Smooth muscle cell (in vitro differentiated cells): ENCODE results near the gene SLC13A3. TPM values are rescaled to one million over a fixed set of nuclear protein-coding genes. Genes with fewer than 3 reads are reported as not detected.

ENCODE experiments used
- DNase-seq: peaks from one replicate; lab custom pipeline; 2025; ENCODE audit not compliant: unreplicated experiment; lab: John Stamatoyannopoulos, UW
- H2AFZ ChIP-seq: fragments of 200-600 bp; sonication (generic); 2 replicates; pipeline ENCODE4 v1.6.0; 2016; ENCODE audit warnings: antibody characterized with exemption, low read depth, mild to moderate bottlenecking
- H3F3A ChIP-seq: fragments of 200-600 bp; sonication (generic); 2 replicates; pipeline ENCODE4 v1.6.0; 2017; ENCODE audit warnings: antibody characterized with exemption, low read depth
- H3K27ac ChIP-seq: fragments of 200-600 bp; sonication (generic); 2 replicates; pipeline ENCODE4 v1.5.1; 2016; ENCODE audit warnings: low read depth, mild to moderate bottlenecking
- H3K27me3 ChIP-seq: fragments of 200-600 bp; sonication (generic); 2 replicates; pipeline ENCODE4 v1.6.1; 2016; ENCODE audit warnings: low read depth, mild to moderate bottlenecking
- H3K36me3 ChIP-seq: fragments of 200-600 bp; sonication (generic); 2 replicates; pipeline ENCODE4 v1.5.1; 2016; ENCODE audit warnings: low read depth
- H3K4me1 ChIP-seq: fragments of 200-600 bp; sonication (generic); 2 replicates; pipeline ENCODE4 v1.5.1; 2016; ENCODE audit warnings: low read depth
- H3K4me2 ChIP-seq: fragments of 200-600 bp; sonication (generic); 2 replicates; pipeline ENCODE4 v1.6.0; 2016; ENCODE audit warnings: mild to moderate bottlenecking
- H3K4me3 ChIP-seq: fragments of 200-600 bp; sonication (generic); 2 replicates; pipeline ENCODE4 v1.5.1; 2016; ENCODE audit warnings: mild to moderate bottlenecking
- H3K79me2 ChIP-seq: fragments of 200-600 bp; sonication (generic); 2 replicates; pipeline ENCODE4 v1.6.0; 2016; ENCODE audit warnings: low read depth, mild to moderate bottlenecking
- H3K9ac ChIP-seq: fragments of 200-600 bp; sonication (generic); 2 replicates; pipeline ENCODE4 v1.6.0; 2016; ENCODE audit warnings: low read depth
- H3K9me3 ChIP-seq: fragments of 200-600 bp; sonication (generic); replicated peaks from 2 replicates; pipeline ENCODE4 v1.5.1; 2016; ENCODE audit warnings: low read depth
- H4K20me1 ChIP-seq: fragments of 200-600 bp; sonication (generic); 2 replicates; pipeline ENCODE4 v1.6.0; 2016; ENCODE audit warnings: low read depth
- CTCF ChIP-seq: fragments of 200-600 bp; sonication (generic); IDR thresholded peaks from 2 replicates; pipeline ENCODE4 v1.5.1; 2017; ENCODE audit warnings: borderline replicate concordance, mild to moderate bottlenecking, antibody characterized with exemption; ENCODE audit not compliant: insufficient read depth, poor library complexity, severe bottlenecking
- WGBS: methylation state at CpG from one replicate; pipeline ENCODE4 v1.1.7; 2016; ENCODE audit warnings: low lambda C conversion rate; 5-methylcytosine and 5-hydroxymethylcytosine counted together
- polyA plus RNA-seq: library from polyadenylated mRNA; unstranded; fragments of >200 nt; fragmentation: Nextera tagmentation; extraction: Ambion mirVana; gene quantifications from 2 replicates; pipeline ENCODE4 v1.2.1, GENCODE V29; 2016
- total RNA-seq: library from RNA; depleted of rRNA; stranded (reverse); fragments of >200 nt; gene quantifications from 2 replicates; pipeline ENCODE4 v1.2.3, GENCODE V29; 2014

SLC13A3 gene
- total and polyA plus RNA-seq, 2 experiments from 2014 or later, result 6.4 to 7.7 TPM

DNA sequence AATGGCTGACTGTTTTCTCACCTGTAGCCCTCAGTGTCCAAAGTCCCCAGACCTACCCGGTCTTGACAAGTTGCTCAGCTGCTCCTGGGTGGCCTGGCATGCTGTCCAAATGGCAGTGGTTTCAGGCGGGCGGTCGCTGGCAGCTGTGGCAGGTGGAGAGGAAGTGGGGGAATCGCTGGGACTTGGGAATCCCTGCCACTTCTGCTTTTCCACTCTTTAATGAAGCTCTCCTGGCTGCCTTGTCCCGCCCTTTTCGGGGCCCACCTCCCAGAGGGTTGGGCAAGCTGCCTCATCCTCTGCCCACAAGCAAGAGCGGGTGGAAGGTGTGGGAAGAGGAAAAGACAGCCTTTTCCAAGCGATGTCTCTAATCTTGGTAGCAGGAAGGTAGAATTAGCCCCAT is 100.8 kb downstream of the SLC13A3 start, which contains the start of gene OCSTAMP:
Gene OCSTAMP, minus strand, starts transcription at position 194 of the 400 bp plus-strand sequence. Its CDS starts 94 bp downstream, at position 100.
- 81% methylated on average over 9 of the region's 9 CpGs for WGBS
- Histone ChIP-seq H3K36me3 (no peaks in the 10 kb centered on the region), H4K20me1 (no peaks in the 10 kb centered on the region), H3K27ac (no peak within 1 kb of the TSS), H3F3A (no peaks in the 10 kb centered on the region), H3K79me2 (no peaks in the 10 kb centered on the region), H3K9ac (no peak within 1 kb of the TSS), H3K4me1 (no peaks in the 10 kb centered on the region), H3K27me3 (no peaks in the 10 kb centered on the region), H2AFZ (no peak within 1 kb of the TSS), H3K9me3 (no peaks in the 10 kb centered on the region), H3K4me2 (no peak within 1 kb of the TSS), H3K4me3 (no peak within 1 kb of the TSS)
- TF ChIP-seq CTCF, result no peak
- DNase-seq, result no peak

DNA sequence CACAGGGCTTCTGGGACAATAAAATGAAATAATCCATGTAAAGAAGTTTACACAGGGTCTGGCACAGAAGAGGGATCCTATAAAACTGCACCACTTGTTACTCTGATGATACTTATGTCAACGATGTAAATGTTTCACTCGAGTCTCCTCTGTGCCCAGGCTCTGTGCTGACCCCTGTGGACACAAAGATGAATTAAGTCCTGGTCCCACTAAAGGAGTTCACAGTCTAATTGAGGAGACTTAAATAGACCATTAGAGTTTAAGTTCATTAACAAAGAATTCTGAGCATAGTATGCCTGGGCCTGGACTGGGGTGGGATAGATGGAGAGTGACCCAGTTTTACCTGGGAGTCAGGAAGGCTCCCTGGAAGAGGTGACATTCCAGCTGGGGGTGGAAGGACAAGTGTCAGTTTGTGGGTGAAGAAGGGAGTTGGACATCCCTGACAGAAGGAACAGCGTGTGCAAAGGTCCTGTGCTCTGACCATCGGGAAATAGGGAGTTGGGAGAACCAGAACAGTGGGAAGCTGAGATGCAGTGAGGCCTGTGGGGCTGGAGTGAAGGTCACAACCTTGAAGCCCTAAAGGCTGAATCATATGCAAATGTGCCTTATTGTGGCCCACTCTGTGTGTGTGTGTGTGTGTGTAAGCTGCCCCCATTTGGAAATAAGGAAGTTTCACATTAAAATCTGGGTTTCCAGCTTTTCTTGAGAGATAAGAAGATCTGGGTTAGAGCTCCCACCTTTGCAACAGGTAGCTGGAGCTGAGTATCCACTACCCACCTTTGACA is 101.9 kb downstream of the SLC13A3 start:
- H3K4me3 ChIP-seq, result no peak overlapping the region
- H3F3A ChIP-seq, result no peaks in the 10 kb centered on the region
- 89% methylated on average over 4 of the region's 4 CpGs for WGBS
- H3K9ac ChIP-seq, result no peak overlapping the region
- no peaks in the 10 kb centered on the region for H3K4me1 ChIP-seq
- no peak for TF ChIP-seq CTCF
- no peaks in the 10 kb centered on the region for H3K36me3 ChIP-seq
- no peak overlapping the region for H3K27ac ChIP-seq
- H4K20me1 ChIP-seq, result no peaks in the 10 kb centered on the region
- H3K27me3 ChIP-seq, result no peaks in the 10 kb centered on the region
- DNase-seq, result no peak
- H2AFZ ChIP-seq, result no peak overlapping the region
- H3K79me2 ChIP-seq, result no peaks in the 10 kb centered on the region
- no peak overlapping the region for H3K4me2 ChIP-seq
- H3K9me3 ChIP-seq, result no peaks in the 10 kb centered on the region

- no peak for DNase-seq
- Histone ChIP-seq H4K20me1 (no peaks in the 10 kb centered on the region), H3K4me1 (no peaks in the 10 kb centered on the region), H3K9ac (no peak overlapping the region), H3K27me3 (no peaks in the 10 kb centered on the region), H2AFZ (no peak overlapping the region), H3K36me3 (no peaks in the 10 kb centered on the region), H3K9me3 (no peaks in the 10 kb centered on the region), H3F3A (no peaks in the 10 kb centered on the region), H3K4me3 (no peak overlapping the region), H3K27ac (no peak overlapping the region), H3K79me2 (no peaks in the 10 kb centered on the region), H3K4me2 (no peak overlapping the region)
- no peak for TF ChIP-seq CTCF
- 88% methylated on average over 5 of the region's 5 CpGs for WGBS
Measured at GRCh38 chr20:46548688-46549087, 102.6 kb downstream of the SLC13A3 start.

DNA sequence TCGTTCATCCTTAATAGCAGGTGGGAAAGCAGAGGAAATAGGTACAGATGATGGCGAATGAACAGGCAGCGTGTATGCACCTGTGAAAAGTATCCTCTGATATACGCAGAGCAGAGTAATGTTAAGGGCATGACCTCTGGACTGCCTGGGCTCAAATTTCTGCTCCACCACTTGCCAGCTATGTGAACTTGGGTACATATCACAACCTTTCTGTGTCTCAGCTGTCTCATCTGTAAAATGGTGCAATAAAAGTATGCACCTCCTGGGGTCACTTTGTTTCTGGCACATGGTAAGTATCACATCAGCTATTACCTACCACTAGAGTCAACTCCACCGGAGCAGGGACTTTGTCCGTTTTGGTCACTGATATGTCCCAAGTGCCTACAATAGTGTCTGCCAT is 103.3 kb downstream of the SLC13A3 start:
- no peaks in the 10 kb centered on the region for H3K79me2 ChIP-seq
- no peak overlapping the region for H3K9ac ChIP-seq
- no peaks in the 10 kb centered on the region for H4K20me1 ChIP-seq
- WGBS, result 91% methylated on average over 6 of the region's 6 CpGs
- H3K4me3 ChIP-seq, result no peak overlapping the region
- no peaks in the 10 kb centered on the region for H3F3A ChIP-seq
- no peak for TF ChIP-seq CTCF
- H3K4me2 ChIP-seq, result no peak overlapping the region
- DNase-seq, result no peak
- no peaks in the 10 kb centered on the region for H3K9me3 ChIP-seq
- H3K36me3 ChIP-seq, result no peaks in the 10 kb centered on the region
- H3K27ac ChIP-seq, result no peak overlapping the region
- no peaks in the 10 kb centered on the region for H3K27me3 ChIP-seq
- no peak overlapping the region for H2AFZ ChIP-seq
- H3K4me1 ChIP-seq, result no peaks in the 10 kb centered on the region
